Transverse colon (tissue), 4 donors: ENCODE data around the gene ENPP6. TPM values are rescaled to one million over a fixed set of nuclear protein-coding genes. Genes with fewer than 3 reads are reported as not detected.

Experiments used
- DNase-seq: peaks from one replicate; pipeline ENCODE4 v3.0.0-alpha.2; 2019
- H3K27ac ChIP-seq, 4 donors: fragments of 200-600 bp; sonication (generic); 2 replicates each; pipeline ENCODE4 v1.5.1; 2016 to 2018; ENCODE audit warnings: inconsistent platforms in 4 of 4
- H3K27me3 ChIP-seq: fragments of 200-600 bp; sonication (generic); 2 replicates; pipeline ENCODE4 v1.5.1; 2017; ENCODE audit warnings: inconsistent platforms
- H3K36me3 ChIP-seq, 4 donors: fragments of 200-600 bp; sonication (generic); 2 replicates each; pipeline ENCODE4 v1.5.1; 2017 to 2019; ENCODE audit warnings: inconsistent platforms in 4 of 4
- H3K4me1 ChIP-seq, 4 donors: fragments of 200-600 bp; sonication (generic); 2 replicates each; pipeline ENCODE4 v1.5.1; 2017 to 2020; ENCODE audit warnings: inconsistent platforms in 4 of 4
- H3K4me3 ChIP-seq, 4 donors: fragments of 200-600 bp; sonication (generic); 1 replicate in 1 of 4; 2 replicates in 3 of 4; pipeline versions ENCODE4 v1.5.1 to v1.6.1; 2017 to 2019; ENCODE audit warnings: inconsistent platforms in 4 of 4
- H3K9me3 ChIP-seq, 2 donors: fragments of 200-600 bp; sonication (generic); 2 replicates each; pipeline ENCODE4 v1.5.1; 2017 to 2019; ENCODE audit warnings: inconsistent platforms in 2 of 2
- CTCF ChIP-seq, 5 experiments: fragments of 200-600 bp in 3 of 5; fragments of 450-650 bp in 2 of 5; sonication (generic) in 3 of 5; IDR thresholded peaks; 1 replicate in 2 of 5; 2 replicates in 3 of 5; pipeline ENCODE4 v1.5.1; 2016 to 2017; ENCODE audit warnings: antibody characterized with exemption in 5 of 5, inconsistent platforms in 3 of 5, mild to moderate bottlenecking in 2 of 5, moderate library complexity in 1 of 5
- EP300 ChIP-seq: sonication (generic); formaldehyde crosslinking; IDR thresholded peaks from one replicate; pipeline ENCODE4 v1.6.1; 2017; ENCODE audit warnings: antibody characterized with exemption, low read depth
- POLR2A ChIP-seq: fragments of 450-650 bp; IDR thresholded peaks from one replicate; pipeline ENCODE4 v1.6.1; 2016; ENCODE audit warnings: antibody characterized with exemption, mild to moderate bottlenecking, moderate library complexity
- POLR2AphosphoS5 ChIP-seq, 3 donors: sonication (generic); formaldehyde crosslinking; IDR thresholded peaks; one replicate each; pipeline ENCODE4 v1.6.1; 2016; ENCODE audit warnings: antibody characterized with exemption in 3 of 3
- WGBS, 2 donors: methylation state at CpG; one replicate each; pipeline ENCODE4 v1.1.5; 2018; ENCODE audit warnings: low coverage in 1 of 2; 5-methylcytosine and 5-hydroxymethylcytosine counted together
- in situ Hi-C, 4 donors: fragments of 200-750 bp; cut with MboI; loops; one replicate each; pipeline versions ENCODE4 v1.15.0 to v1.15.1; 2017; ENCODE audit warnings: low sequenced_read_pairs in 3 of 4, low pct_ligation_motif_present in 1 of 4, low pct_unique_long_range_greater_than_20kb in 1 of 4
- intact Hi-C: fragments of 100-400 bp; cut with DNase I; formaldehyde crosslinking; loops from one replicate; pipeline ENCODE4 v1.15.1; 2023; ENCODE audit warnings: low total_unique reads
- total RNA-seq, 4 donors: library from RNA; depleted of rRNA; stranded (reverse); fragments of >200 nt; gene quantifications; one replicate each; pipeline ENCODE4 v1.1.0, GENCODE V29; 2016

Gene ENPP6
- total RNA-seq, 4 donors from 2014 or later: 0.14 to 0.64 TPM; not detected in 2

GRCh38 chr4:184259081-184259480 is 41.4 kb upstream of the ENPP6 start:
- Histone ChIP-seq H3K4me1 (peaks cover 0 to 1% (median 0%) of the 10 kb centered on the region in 4 donors), H3K4me3 (no peak overlapping the region), H3K27ac (no peak overlapping the region), H3K9me3 (no peaks in the 10 kb centered on the region), H3K36me3 (no peaks in the 10 kb centered on the region), H3K27me3 (no peaks in the 10 kb centered on the region)
- 86% methylated on average over 3 of the region's 3 CpGs; no CpG with 5 or more reads in 1 of the 2 donors for WGBS, 2 donors
- intact Hi-C loops (loop anchor here (10.0 kb wide), 1 partner anchor 836 kb away; no protein-coding TSS in a partner anchor), in situ Hi-C loops (loop anchor here in 2 of 4 donors (25.0 kb wide), 2 partner anchors 278 to 378 kb away; partner anchors contain the start of genes CASP3 (in 1 of the 2) and PRIMPOL (in 1 of the 2))
- no peak for DNase-seq
- no peak for TF ChIP-seq CTCF (IDR thresholded peaks at IDR 0.05)
- TF ChIP-seq POLR2A: no peak
- TF ChIP-seq POLR2AphosphoS5 (IDR thresholded peaks at IDR 0.05): no peak
- TF ChIP-seq EP300: no peak

GRCh38 chr4:184255871-184256642 is 38.4 kb upstream of the ENPP6 start:
- Histone ChIP-seq H3K4me3 (no peak overlapping the region), H3K4me1 (no peaks in the 10 kb centered on the region), H3K9me3 (no peaks in the 10 kb centered on the region), H3K27me3 (no peaks in the 10 kb centered on the region), H3K36me3 (no peaks in the 10 kb centered on the region), H3K27ac (no peak overlapping the region)
- DNase-seq: no peak
- TF ChIP-seq POLR2A (no peak), EP300 (no peak), CTCF (IDR thresholded peaks at IDR 0.05) (no peak), POLR2AphosphoS5 (IDR thresholded peaks at IDR 0.05) (no peak)
- intact Hi-C loops (loop anchor here (10.0 kb wide), 1 partner anchor 839 kb away; no protein-coding TSS in a partner anchor), in situ Hi-C loops (loop anchor here in 2 of 4 donors (25.0 kb wide), 2 partner anchors 281 to 381 kb away; partner anchors contain the start of genes CASP3 (in 1 of the 2) and PRIMPOL (in 1 of the 2))
- WGBS, 2 donors: 86 to 91% methylated on average over 5 to 22 of the region's 22 CpGs

- TF ChIP-seq POLR2A: no peak
- TF ChIP-seq CTCF (IDR thresholded peaks at IDR 0.05): no peak
- no peak for TF ChIP-seq EP300
- TF ChIP-seq POLR2AphosphoS5 (IDR thresholded peaks at IDR 0.05): no peak
- Histone ChIP-seq H3K27ac (no peak overlapping the region), H3K27me3 (no peaks in the 10 kb centered on the region), H3K36me3 (no peaks in the 10 kb centered on the region), H3K9me3 (no peaks in the 10 kb centered on the region), H3K4me3 (no peak overlapping the region), H3K4me1 (no peaks in the 10 kb centered on the region)
- 63% methylated on average over 4 of the region's 4 CpGs; no CpG with 5 or more reads in 1 of the 2 donors for WGBS, 2 donors
- in situ Hi-C loops: loop anchor here in 2 of 4 donors (25.0 kb wide), 2 partner anchors 282 to 382 kb away; partner anchors contain the start of genes CASP3 (in 1 of the 2) and PRIMPOL (in 1 of the 2)
- no peak for DNase-seq
- intact Hi-C loops: loop anchor here (10.0 kb wide), 1 partner anchor 839 kb away; no protein-coding TSS in a partner anchor
These were observed 37.7 kb upstream of the ENPP6 start for GRCh38 chr4:184255361-184255760.

- TF ChIP-seq EP300 (no peak), POLR2A (no peak), CTCF (IDR thresholded peaks at IDR 0.05) (no peak), POLR2AphosphoS5 (IDR thresholded peaks at IDR 0.05) (no peak)
- in situ Hi-C loops: loop anchor here in 2 of 4 donors (25.0 kb wide), 2 partner anchors 284 to 384 kb away; partner anchors contain the start of genes CASP3 (in 1 of the 2) and PRIMPOL (in 1 of the 2)
These were observed 35.4 kb upstream of the ENPP6 start for GRCh38 chr4:184253072-184253420.

More at GRCh38 chr4:184253072-184253420, 35.4 kb upstream of the ENPP6 start:
- Histone ChIP-seq H3K9me3 (no peaks in the 10 kb centered on the region), H3K27me3 (no peaks in the 10 kb centered on the region), H3K27ac (no peak overlapping the region), H3K4me1 (no peaks in the 10 kb centered on the region), H3K4me3 (no peak overlapping the region), H3K36me3 (no peaks in the 10 kb centered on the region)
- intact Hi-C loops: loop anchor here (10.0 kb wide), 1 partner anchor 842 kb away; no protein-coding TSS in a partner anchor
- WGBS, 2 donors: 100% methylated on average over 2 to 4 of the region's 24 CpGs
- DNase-seq: no peak
